Smooth muscle cell (in vitro differentiated cells): ENCODE results near the gene PDE6B. TPM values are rescaled to one million over a fixed set of nuclear protein-coding genes. Genes with fewer than 3 reads are reported as not detected.

Experiments used
- DNase-seq: peaks from one replicate; lab custom pipeline; 2025; ENCODE audit not compliant: unreplicated experiment; lab: John Stamatoyannopoulos, UW
- H2AFZ ChIP-seq: fragments of 200-600 bp; sonication (generic); 2 replicates; pipeline ENCODE4 v1.6.0; 2016; ENCODE audit warnings: antibody characterized with exemption, low read depth, mild to moderate bottlenecking
- H3F3A ChIP-seq: fragments of 200-600 bp; sonication (generic); 2 replicates; pipeline ENCODE4 v1.6.0; 2017; ENCODE audit warnings: antibody characterized with exemption, low read depth
- H3K27ac ChIP-seq: fragments of 200-600 bp; sonication (generic); 2 replicates; pipeline ENCODE4 v1.5.1; 2016; ENCODE audit warnings: low read depth, mild to moderate bottlenecking
- H3K27me3 ChIP-seq: fragments of 200-600 bp; sonication (generic); 2 replicates; pipeline ENCODE4 v1.6.1; 2016; ENCODE audit warnings: low read depth, mild to moderate bottlenecking
- H3K36me3 ChIP-seq: fragments of 200-600 bp; sonication (generic); 2 replicates; pipeline ENCODE4 v1.5.1; 2016; ENCODE audit warnings: low read depth
- H3K4me1 ChIP-seq: fragments of 200-600 bp; sonication (generic); 2 replicates; pipeline ENCODE4 v1.5.1; 2016; ENCODE audit warnings: low read depth
- H3K4me2 ChIP-seq: fragments of 200-600 bp; sonication (generic); 2 replicates; pipeline ENCODE4 v1.6.0; 2016; ENCODE audit warnings: mild to moderate bottlenecking
- H3K4me3 ChIP-seq: fragments of 200-600 bp; sonication (generic); 2 replicates; pipeline ENCODE4 v1.5.1; 2016; ENCODE audit warnings: mild to moderate bottlenecking
- H3K79me2 ChIP-seq: fragments of 200-600 bp; sonication (generic); 2 replicates; pipeline ENCODE4 v1.6.0; 2016; ENCODE audit warnings: low read depth, mild to moderate bottlenecking
- H3K9ac ChIP-seq: fragments of 200-600 bp; sonication (generic); 2 replicates; pipeline ENCODE4 v1.6.0; 2016; ENCODE audit warnings: low read depth
- H3K9me3 ChIP-seq: fragments of 200-600 bp; sonication (generic); replicated peaks from 2 replicates; pipeline ENCODE4 v1.5.1; 2016; ENCODE audit warnings: low read depth
- H4K20me1 ChIP-seq: fragments of 200-600 bp; sonication (generic); 2 replicates; pipeline ENCODE4 v1.6.0; 2016; ENCODE audit warnings: low read depth
- WGBS: methylation state at CpG from one replicate; pipeline ENCODE4 v1.1.7; 2016; ENCODE audit warnings: low lambda C conversion rate; 5-methylcytosine and 5-hydroxymethylcytosine counted together
- polyA plus RNA-seq: library from polyadenylated mRNA; unstranded; fragments of >200 nt; fragmentation: Nextera tagmentation; extraction: Ambion mirVana; gene quantifications from 2 replicates; pipeline ENCODE4 v1.2.1, GENCODE V29; 2016
- total RNA-seq: library from RNA; depleted of rRNA; stranded (reverse); fragments of >200 nt; gene quantifications from 2 replicates; pipeline ENCODE4 v1.2.3, GENCODE V29; 2014
- TF ChIP-seq, protein P1 (sequence below): fragments of 200-600 bp; sonication (generic); IDR thresholded peaks from 2 replicates; pipeline ENCODE4 v1.5.1; 2017; ENCODE audit warnings: borderline replicate concordance, mild to moderate bottlenecking, antibody characterized with exemption; ENCODE audit not compliant: insufficient read depth, poor library complexity, severe bottlenecking

PDE6B gene
- total and polyA plus RNA-seq, 2 experiments from 2014 or later: 5.1 to 9.0 TPM

DNA sequence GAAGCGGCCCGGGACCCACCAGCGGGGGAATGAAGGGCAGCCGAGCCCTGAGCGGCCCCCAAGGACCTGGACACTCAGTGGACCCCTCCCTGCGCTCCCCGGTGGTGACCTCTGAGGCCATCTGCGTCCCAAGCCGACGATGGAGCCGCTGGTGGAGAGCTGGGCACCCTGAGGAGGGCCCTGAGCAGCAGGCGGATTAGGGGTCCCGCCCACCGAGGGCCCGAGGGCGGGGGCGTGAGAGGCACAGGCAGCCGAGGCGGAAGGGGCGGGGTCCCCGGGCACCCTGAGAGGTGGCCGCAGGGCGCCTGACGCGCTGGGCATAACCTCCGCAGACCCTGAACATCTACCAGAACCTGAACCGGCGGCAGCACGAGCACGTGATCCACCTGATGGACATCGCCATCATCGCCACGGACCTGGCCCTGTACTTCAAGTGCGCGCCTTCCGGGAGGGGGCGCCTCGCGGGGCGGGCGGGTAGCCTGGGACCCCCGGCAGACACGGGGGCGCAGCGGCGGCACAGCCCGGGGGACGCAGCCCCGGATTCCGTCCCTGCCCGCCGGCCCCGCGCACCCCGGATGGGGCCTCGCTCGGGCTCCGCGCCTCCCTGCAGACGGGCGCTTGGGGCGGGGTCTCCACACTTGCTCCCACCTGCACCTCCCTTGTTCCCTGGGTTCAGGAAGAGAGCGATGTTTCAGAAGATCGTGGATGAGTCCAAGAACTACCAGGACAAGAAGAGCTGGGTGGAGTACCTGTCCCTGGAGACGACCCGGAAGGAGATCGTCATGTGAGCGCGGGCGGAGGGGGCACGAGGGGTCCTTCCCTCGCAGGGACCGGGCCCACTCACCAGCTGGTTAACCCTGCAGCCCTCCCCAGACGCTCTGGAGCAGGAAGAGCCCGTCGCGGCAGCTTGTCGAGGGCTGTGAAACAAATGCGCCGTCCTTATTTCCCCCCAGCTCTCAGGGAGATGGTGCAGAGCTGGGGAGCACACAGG, 38.4 kb downstream of the PDE6B start:
- Histone ChIP-seq H3K27me3 (no peaks in the 10 kb centered on the region), H3K79me2 (no peaks in the 10 kb centered on the region), H3K9me3 (no peaks in the 10 kb centered on the region), H3K4me1 (peaks cover 7% of the 10 kb centered on the region), H3F3A (no peaks in the 10 kb centered on the region), H3K36me3 (no peaks in the 10 kb centered on the region), H4K20me1 (no peaks in the 10 kb centered on the region), H3K27ac (no peak overlapping the region), H3K9ac (peak overlapping the region; percentile 60), H2AFZ (peak overlapping the region; percentile 91), H3K4me2 (peak overlapping the region; percentile 96), H3K4me3 (peak overlapping the region; percentile 81)
- WGBS: 6% methylated on average over 73 of the region's 80 CpGs
- DNase-seq: no peak
- TF ChIP-seq, protein P1, sequence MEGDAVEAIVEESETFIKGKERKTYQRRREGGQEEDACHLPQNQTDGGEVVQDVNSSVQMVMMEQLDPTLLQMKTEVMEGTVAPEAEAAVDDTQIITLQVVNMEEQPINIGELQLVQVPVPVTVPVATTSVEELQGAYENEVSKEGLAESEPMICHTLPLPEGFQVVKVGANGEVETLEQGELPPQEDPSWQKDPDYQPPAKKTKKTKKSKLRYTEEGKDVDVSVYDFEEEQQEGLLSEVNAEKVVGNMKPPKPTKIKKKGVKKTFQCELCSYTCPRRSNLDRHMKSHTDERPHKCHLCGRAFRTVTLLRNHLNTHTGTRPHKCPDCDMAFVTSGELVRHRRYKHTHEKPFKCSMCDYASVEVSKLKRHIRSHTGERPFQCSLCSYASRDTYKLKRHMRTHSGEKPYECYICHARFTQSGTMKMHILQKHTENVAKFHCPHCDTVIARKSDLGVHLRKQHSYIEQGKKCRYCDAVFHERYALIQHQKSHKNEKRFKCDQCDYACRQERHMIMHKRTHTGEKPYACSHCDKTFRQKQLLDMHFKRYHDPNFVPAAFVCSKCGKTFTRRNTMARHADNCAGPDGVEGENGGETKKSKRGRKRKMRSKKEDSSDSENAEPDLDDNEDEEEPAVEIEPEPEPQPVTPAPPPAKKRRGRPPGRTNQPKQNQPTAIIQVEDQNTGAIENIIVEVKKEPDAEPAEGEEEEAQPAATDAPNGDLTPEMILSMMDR: peak; percentile 31

GRCh38 chr4:664713-665231, 39.4 kb downstream of the PDE6B start:
- Histone ChIP-seq H3F3A (no peaks in the 10 kb centered on the region), H3K79me2 (no peaks in the 10 kb centered on the region), H2AFZ (no peak overlapping the region), H3K4me3 (peak overlapping the region; percentile 81), H3K36me3 (no peaks in the 10 kb centered on the region), H3K27ac (no peak overlapping the region), H3K4me2 (peak overlapping the region; percentile 96), H3K27me3 (no peaks in the 10 kb centered on the region), H3K4me1 (peaks cover 7% of the 10 kb centered on the region), H4K20me1 (no peaks in the 10 kb centered on the region), H3K9ac (no peak overlapping the region), H3K9me3 (no peaks in the 10 kb centered on the region)
- TF ChIP-seq, protein P1: no peak
- 95% methylated on average over 22 of the region's 24 CpGs for WGBS
- DNase-seq: no peak

- no peaks in the 10 kb centered on the region for H3K36me3 ChIP-seq
- H3K27me3 ChIP-seq: no peaks in the 10 kb centered on the region
- WGBS: 92% methylated on average over 12 of the region's 12 CpGs
- H3K79me2 ChIP-seq: no peaks in the 10 kb centered on the region
- no peak for DNase-seq
- H3F3A ChIP-seq: no peaks in the 10 kb centered on the region
- peaks cover 7% of the 10 kb centered on the region for H3K4me1 ChIP-seq
- TF ChIP-seq, protein P1: no peak
- no peak overlapping the region for H3K4me3 ChIP-seq
- H3K27ac ChIP-seq: no peak overlapping the region
- no peaks in the 10 kb centered on the region for H3K9me3 ChIP-seq
- no peak overlapping the region for H2AFZ ChIP-seq
- H3K9ac ChIP-seq: no peak overlapping the region
- H4K20me1 ChIP-seq: no peaks in the 10 kb centered on the region
- H3K4me2 ChIP-seq: no peak overlapping the region
These were observed 40.0 kb downstream of the PDE6B start for GRCh38 chr4:665381-665750.
